Hepatocyte (in vitro differentiated cells): ENCODE measurements around the gene EIF3D.

Experiments
- EZH2 ChIP-seq: fragments of 200-600 bp; sonication (generic); IDR thresholded peaks from 2 replicates; pipeline ENCODE4 v1.6.1; 2016; ENCODE audit warnings: antibody characterized with exemption, mild to moderate bottlenecking, borderline replicate concordance
- EZH2phosphoT487 ChIP-seq: fragments of 200-600 bp; sonication (generic); IDR thresholded peaks from one replicate; pipeline ENCODE4 v1.6.1; 2018; ENCODE audit warnings: antibody characterized with exemption, mild to moderate bottlenecking, low read depth, moderate library complexity; ENCODE audit not compliant: unreplicated experiment, severe bottlenecking
- TF ChIP-seq, protein P1 (sequence below): fragments of 200-600 bp; sonication (generic); IDR thresholded peaks from 2 replicates; pipeline ENCODE4 v1.5.1; 2016; ENCODE audit warnings: antibody characterized with exemption, mild to moderate bottlenecking; ENCODE audit not compliant: poor library complexity

- TF ChIP-seq, protein P1, sequence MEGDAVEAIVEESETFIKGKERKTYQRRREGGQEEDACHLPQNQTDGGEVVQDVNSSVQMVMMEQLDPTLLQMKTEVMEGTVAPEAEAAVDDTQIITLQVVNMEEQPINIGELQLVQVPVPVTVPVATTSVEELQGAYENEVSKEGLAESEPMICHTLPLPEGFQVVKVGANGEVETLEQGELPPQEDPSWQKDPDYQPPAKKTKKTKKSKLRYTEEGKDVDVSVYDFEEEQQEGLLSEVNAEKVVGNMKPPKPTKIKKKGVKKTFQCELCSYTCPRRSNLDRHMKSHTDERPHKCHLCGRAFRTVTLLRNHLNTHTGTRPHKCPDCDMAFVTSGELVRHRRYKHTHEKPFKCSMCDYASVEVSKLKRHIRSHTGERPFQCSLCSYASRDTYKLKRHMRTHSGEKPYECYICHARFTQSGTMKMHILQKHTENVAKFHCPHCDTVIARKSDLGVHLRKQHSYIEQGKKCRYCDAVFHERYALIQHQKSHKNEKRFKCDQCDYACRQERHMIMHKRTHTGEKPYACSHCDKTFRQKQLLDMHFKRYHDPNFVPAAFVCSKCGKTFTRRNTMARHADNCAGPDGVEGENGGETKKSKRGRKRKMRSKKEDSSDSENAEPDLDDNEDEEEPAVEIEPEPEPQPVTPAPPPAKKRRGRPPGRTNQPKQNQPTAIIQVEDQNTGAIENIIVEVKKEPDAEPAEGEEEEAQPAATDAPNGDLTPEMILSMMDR, result no peak
- TF ChIP-seq EZH2 (no peak), EZH2phosphoT487 (no peak)
Measured at GRCh38 chr22:36510384-36510783, 18.6 kb downstream of the EIF3D start.
